Ishikawa (cell line): ENCODE data around the gene DENND1A.

ENCODE experiments used
- CEBPB ChIP-seq: IDR thresholded peaks from 2 replicates; pipeline ENCODE4 v1.6.1; 2012
- CREB1 ChIP-seq: IDR thresholded peaks from 2 replicates; pipeline ENCODE4 v1.6.1; 2012; ENCODE audit warnings: low read depth
- EGR1 ChIP-seq: IDR thresholded peaks from 2 replicates; pipeline ENCODE4 v1.6.1; 2012
- EP300 ChIP-seq: IDR thresholded peaks from 2 replicates; pipeline ENCODE4 v1.6.1; 2012; ENCODE audit warnings: borderline replicate concordance
- FOXM1 ChIP-seq: IDR thresholded peaks from 2 replicates; pipeline ENCODE4 v1.6.1; 2012; ENCODE audit warnings: low read depth, borderline replicate concordance
- MAX ChIP-seq: IDR thresholded peaks from 2 replicates; pipeline ENCODE4 v1.6.1; 2012
- NFIC ChIP-seq: IDR thresholded peaks from 2 replicates; pipeline ENCODE4 v1.6.1; 2012
- RAD21 ChIP-seq: IDR thresholded peaks from 2 replicates; pipeline ENCODE4 v1.6.1; 2012; ENCODE audit warnings: low read depth
- REST ChIP-seq: IDR thresholded peaks from 2 replicates; pipeline ENCODE4 v1.6.1; 2012; ENCODE audit warnings: low read depth, mild to moderate bottlenecking
- TAF1 ChIP-seq: IDR thresholded peaks from 2 replicates; pipeline ENCODE4 v1.6.1; 2012; ENCODE audit warnings: low read depth, mild to moderate bottlenecking
- TCF12 ChIP-seq: IDR thresholded peaks from 2 replicates; pipeline ENCODE4 v1.6.1; 2012; ENCODE audit warnings: low read depth
- TEAD4 ChIP-seq: IDR thresholded peaks from 2 replicates; pipeline ENCODE4 v1.6.1; 2012
- USF1 ChIP-seq: IDR thresholded peaks from 2 replicates; pipeline ENCODE4 v1.6.1; 2012
- YY1 ChIP-seq: IDR thresholded peaks from 2 replicates; pipeline ENCODE4 v1.6.1; 2012; ENCODE audit warnings: low read depth
- ZBTB7A ChIP-seq: IDR thresholded peaks from 2 replicates; pipeline ENCODE4 v1.6.1; 2012; ENCODE audit warnings: low read depth

Gene DENND1A

GRCh38 chr9:123787416-123787815, 142.5 kb downstream of the DENND1A start:
- TF ChIP-seq MAX (no peak), TAF1 (no peak), NFIC (no peak), TEAD4 (no peak), CEBPB (no peak), YY1 (no peak), ZBTB7A (no peak), REST (no peak)

GRCh38 chr9:123784518-123784917, 145.4 kb downstream of the DENND1A start:
- no peak for TF ChIP-seq ZBTB7A
- no peak for TF ChIP-seq CEBPB
- TF ChIP-seq TAF1 = no peak
- TF ChIP-seq REST = no peak
- TF ChIP-seq TEAD4 = no peak
- no peak for TF ChIP-seq YY1
- TF ChIP-seq TCF12 = no peak
- no peak for TF ChIP-seq NFIC
- no peak for TF ChIP-seq EGR1
- no peak for TF ChIP-seq FOXM1
- TF ChIP-seq CREB1 = no peak
- no peak for TF ChIP-seq USF1
- TF ChIP-seq RAD21 = no peak
- TF ChIP-seq EP300 = no peak

- TF ChIP-seq REST (no peak), FOXM1 (no peak), MAX (no peak), YY1 (no peak), EP300 (no peak), TEAD4 (no peak), CREB1 (no peak), TAF1 (no peak), NFIC (no peak), CEBPB (no peak), TCF12 (no peak), USF1 (no peak), ZBTB7A (no peak), RAD21 (no peak), EGR1 (no peak)
Measured at GRCh38 chr9:123778232-123778902, 151.6 kb downstream of the DENND1A start.

GRCh38 chr9:123776708-123777537, 153.0 kb downstream of the DENND1A start:
- TF ChIP-seq ZBTB7A = no peak
- no peak for TF ChIP-seq NFIC
- TF ChIP-seq YY1 = no peak
- TF ChIP-seq FOXM1 = no peak
- no peak for TF ChIP-seq RAD21
- TF ChIP-seq EP300 = no peak
- TF ChIP-seq CEBPB = no peak
- TF ChIP-seq TEAD4 = no peak
